Activated CD4-positive, CD25-positive, alpha-beta regulatory T cell treated with anti-CD3 and anti-CD28 coated beads, Interleukin-2, amount 50 U/mL, for 16 hours (primary cell): ENCODE data around the gene TFDP3.

Experiments
- DNase-seq: peaks from one replicate; pipeline ENCODE4 v3.0.0-alpha.2; 2020; ENCODE audit warnings: low read depth, low spot score

The TFDP3 gene

GRCh38 chrX:133218329-133218728 lies at the start of gene TFDP3:
Gene TFDP3, minus strand, starts transcription at chrX:133218354. Its CDS starts 95 bp downstream, at chrX:133218259.
- no peak for DNase-seq

GRCh38 chrX:133267621-133268020 lies 49.5 kb upstream of the TFDP3 start:
- no peak for DNase-seq

DNA sequence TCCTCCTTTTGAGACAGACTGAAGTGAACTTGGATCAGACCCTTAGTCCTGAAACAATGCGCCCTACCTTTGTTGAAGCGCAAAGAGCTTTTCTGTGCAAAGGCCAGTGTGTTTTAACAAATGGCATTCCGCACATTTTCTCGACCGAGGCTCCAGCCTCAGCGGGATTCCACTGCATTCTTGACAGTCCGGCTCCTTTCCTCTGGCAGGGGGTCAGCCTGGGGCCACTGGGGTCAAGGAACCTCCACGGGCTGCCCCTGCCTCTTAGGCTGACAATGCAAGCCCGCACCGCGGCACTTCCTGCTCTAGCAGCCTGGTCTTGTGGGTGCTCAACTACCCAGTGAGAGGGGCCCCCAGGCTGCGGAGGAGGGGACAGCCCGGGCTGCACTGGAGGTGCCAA lies 47.2 kb upstream of the TFDP3 start:
- no peak for DNase-seq

DNA sequence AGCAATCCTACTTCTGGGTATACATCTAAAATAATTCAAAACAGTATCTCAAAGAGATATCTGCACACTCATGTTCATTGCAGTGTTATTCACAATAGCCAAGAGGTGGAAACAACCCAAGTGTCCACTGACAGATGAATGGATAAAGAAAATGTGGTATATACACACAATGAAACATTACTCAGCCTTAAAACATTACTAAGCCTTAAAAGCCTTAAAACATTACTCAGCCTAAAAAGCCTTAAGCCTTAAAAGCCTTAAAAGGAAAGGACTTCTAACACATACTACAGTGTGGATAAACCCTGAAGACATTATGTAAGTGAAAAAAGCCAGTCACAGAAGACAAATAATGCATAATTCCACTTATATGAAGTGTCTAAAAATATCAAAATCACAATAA lies 40.3 kb upstream of the TFDP3 start:
- DNase-seq: no peak

DNA sequence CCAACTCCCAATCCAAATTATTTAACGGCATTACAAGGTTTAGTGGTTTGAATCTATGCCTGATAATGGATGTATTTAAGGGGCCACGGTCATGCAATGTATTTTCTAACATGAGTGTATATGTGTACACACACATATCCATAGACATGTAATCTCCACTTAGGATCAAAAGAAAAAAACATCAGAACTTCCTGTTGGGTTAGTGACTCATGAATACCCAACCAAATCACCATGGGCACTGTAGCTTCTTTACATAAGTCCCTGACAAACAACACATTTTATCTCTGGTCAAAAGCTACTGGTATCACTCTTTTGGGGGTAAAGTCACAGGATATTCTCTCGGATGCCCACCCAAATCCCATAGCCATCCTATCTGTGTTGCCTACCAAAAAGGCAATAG lies 36.5 kb upstream of the TFDP3 start:
- DNase-seq: no peak

DNA sequence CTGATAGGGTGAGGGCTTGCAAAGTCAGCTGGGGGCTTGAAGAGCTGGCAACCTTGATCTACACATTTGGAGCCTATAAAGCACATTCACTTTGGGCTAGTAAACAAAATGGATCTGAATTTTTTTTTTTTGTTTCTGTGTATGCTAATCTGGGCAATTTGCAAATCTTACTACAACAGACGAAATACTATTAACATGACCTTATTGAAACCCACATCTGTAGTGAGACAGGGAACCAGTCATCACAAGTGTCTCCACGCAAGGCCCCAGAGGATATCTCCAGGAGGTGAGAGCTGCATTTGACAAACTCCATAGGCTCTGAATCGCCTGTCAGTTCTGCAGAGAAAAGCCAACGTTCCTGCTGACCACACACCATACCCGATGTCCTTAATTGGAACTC lies 33.0 kb upstream of the TFDP3 start:
- no peak for DNase-seq

- DNase-seq: no peak
Observed at GRCh38 chrX:133250184-133251100, 32.3 kb upstream of the TFDP3 start.

- DNase-seq: no peak
Observed at GRCh38 chrX:133249266-133250058, 31.3 kb upstream of the TFDP3 start.

DNA sequence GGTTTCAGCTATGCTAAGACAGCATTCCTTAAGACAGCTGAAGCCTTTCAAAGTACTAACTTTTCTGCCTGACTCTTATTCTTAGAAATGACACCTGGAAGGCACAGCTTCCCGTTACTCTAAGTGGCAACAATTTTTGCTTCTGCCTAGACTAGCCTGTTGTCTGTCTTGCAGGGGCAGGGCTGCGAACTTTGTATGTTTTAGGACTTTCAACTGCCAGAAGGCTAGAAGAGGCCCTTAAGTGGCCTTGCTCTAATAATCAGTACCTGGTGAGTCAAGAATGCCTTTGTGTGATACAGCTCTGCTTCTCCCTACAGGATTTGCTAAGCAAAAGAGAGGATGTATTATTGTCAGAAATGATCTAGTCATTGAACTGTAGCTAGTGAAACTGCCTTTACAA lies 30.0 kb upstream of the TFDP3 start:
- DNase-seq: no peak

DNA sequence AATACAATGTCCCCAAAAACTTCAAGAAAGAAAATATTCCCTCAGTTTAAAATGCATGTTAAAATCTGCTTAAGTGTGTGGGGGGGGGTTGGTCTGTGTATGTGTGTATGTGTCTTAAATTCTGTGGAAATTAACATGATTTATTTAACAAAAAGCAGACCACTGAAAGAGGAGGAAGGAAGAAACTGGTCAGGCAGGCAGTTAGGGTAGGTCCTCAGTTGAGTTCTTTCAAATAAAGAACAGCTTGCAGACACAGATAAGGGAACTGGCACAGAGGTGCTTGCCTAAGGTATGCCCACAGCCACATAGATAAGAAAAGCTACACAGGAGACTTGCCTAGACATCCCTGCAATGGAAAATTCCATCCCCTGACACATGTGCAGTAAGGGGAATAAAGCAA lies 28.8 kb upstream of the TFDP3 start:
- DNase-seq: no peak

GRCh38 chrX:133235830-133236229 lies 17.7 kb upstream of the TFDP3 start:
- no peak for DNase-seq

DNA sequence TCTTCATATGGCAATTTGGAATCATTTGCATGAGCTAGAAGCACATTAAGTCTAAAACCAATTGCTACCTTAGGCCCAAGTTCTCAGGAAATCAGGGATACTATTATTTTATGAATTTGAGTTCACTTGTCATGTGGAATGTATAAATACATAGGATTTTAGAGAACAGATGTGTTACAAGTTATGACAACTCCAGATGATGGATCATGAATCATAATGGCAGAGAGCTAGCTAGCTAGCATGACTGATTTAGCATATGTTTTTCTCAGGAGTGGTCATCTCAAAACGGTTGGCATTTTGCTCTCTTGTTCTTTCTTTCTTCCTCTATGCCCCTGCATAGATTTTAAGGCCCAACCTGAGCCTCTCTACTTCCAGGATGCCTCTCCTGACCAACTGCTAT lies 14.2 kb upstream of the TFDP3 start:
- no peak for DNase-seq

- no peak for DNase-seq
Observed at GRCh38 chrX:133229361-133229760, 11.2 kb upstream of the TFDP3 start.

- no peak for DNase-seq
Observed at GRCh38 chrX:133215747-133216146, 2.4 kb downstream of the TFDP3 start.

GRCh38 chrX:133215017-133215416 lies 3.1 kb downstream of the TFDP3 start:
- no peak for DNase-seq

- no peak for DNase-seq
Observed at GRCh38 chrX:133214301-133214700, 3.9 kb downstream of the TFDP3 start.

GRCh38 chrX:133213117-133213516 lies 5.0 kb downstream of the TFDP3 start:
- DNase-seq: no peak

GRCh38 chrX:133207751-133208150 lies 10.4 kb downstream of the TFDP3 start:
- DNase-seq: no peak

DNA sequence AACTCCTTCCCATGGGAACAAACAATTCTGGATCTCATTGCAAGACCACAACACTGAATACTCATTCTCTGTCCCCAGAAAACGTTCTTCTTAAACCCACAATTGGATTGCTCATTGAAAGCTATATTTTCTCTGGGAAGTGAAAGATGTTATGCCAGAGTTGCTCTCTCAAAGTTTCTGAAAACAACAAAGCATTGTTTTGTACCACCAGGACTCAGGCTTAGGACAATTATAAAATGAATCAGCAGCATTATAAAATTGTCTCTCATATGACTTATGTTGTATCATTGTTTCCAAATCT lies 26.5 kb downstream of the TFDP3 start:
- no peak for DNase-seq

- no peak for DNase-seq
Observed at GRCh38 chrX:133190877-133191738, 27.0 kb downstream of the TFDP3 start.

- no peak for DNase-seq
Observed at GRCh38 chrX:133189195-133189594, 29.0 kb downstream of the TFDP3 start.

DNA sequence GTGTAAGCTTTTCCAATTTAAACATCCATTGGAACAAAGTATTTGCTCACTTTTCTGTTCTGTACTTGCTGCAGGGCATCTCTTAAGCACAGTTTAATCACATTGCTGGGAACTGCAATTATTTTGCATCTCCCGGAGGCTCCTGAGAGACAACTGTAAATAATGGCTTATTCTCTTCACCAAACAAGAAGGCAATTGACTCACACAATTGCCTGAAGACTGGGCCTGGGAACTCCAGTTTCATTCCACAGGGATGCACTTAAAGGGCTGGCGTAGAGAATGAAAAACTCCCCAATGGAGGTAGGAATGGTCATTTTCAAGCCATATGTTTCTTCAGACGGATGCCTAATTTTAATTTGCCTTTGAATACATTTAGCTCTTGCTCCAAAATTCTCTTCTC lies 29.5 kb downstream of the TFDP3 start:
- DNase-seq: no peak
